ENCODE measurements around the gene CNDP1.

GRCh38 chr18:74610051-74610615 lies 75.8 kb downstream of the CNDP1 start:
- no peak for TF ChIP-seq CTCF (IDR thresholded peaks at IDR 0.05; ENCODE audit: low read length)
- no peak for TF ChIP-seq EZH2 (optimal IDR thresholded peaks at IDR 0.05; ENCODE audit: low read depth, low read length)
